Transverse colon (tissue), 4 donors: ENCODE data around the gene KIAA1328.

Experiments
- CTCF ChIP-seq, 5 experiments: fragments of 200-600 bp in 3 of 5; fragments of 450-650 bp in 2 of 5; sonication (generic) in 3 of 5; IDR thresholded peaks; 1 replicate in 2 of 5; 2 replicates in 3 of 5; pipeline ENCODE4 v1.5.1; 2016 to 2017; ENCODE audit warnings: antibody characterized with exemption in 5 of 5, inconsistent platforms in 3 of 5, mild to moderate bottlenecking in 2 of 5, moderate library complexity in 1 of 5
- POLR2A ChIP-seq: fragments of 450-650 bp; IDR thresholded peaks from one replicate; pipeline ENCODE4 v1.6.1; 2016; ENCODE audit warnings: antibody characterized with exemption, mild to moderate bottlenecking, moderate library complexity
- POLR2AphosphoS5 ChIP-seq, 3 donors: sonication (generic); formaldehyde crosslinking; IDR thresholded peaks; one replicate each; pipeline ENCODE4 v1.6.1; 2016; ENCODE audit warnings: antibody characterized with exemption in 3 of 3

- TF ChIP-seq CTCF (IDR thresholded peaks at IDR 0.05) (no peak), POLR2A (no peak), POLR2AphosphoS5 (IDR thresholded peaks at IDR 0.05) (no peak)
Observed at GRCh38 chr18:37251679-37252078, 422.8 kb downstream of the KIAA1328 start.
